GM23248 (cell line): ENCODE data around the gene C2CD4D.

Experiments used
- EZH2 ChIP-seq: fragments of 200-600 bp; sonication (generic); IDR thresholded peaks from 2 replicates; pipeline ENCODE4 v1.6.1; 2018; ENCODE audit warnings: antibody characterized with exemption, mild to moderate bottlenecking; ENCODE audit not compliant: insufficient read depth, poor library complexity, severe bottlenecking
- EZH2phosphoT487 ChIP-seq: fragments of 200-600 bp; sonication (generic); IDR thresholded peaks from 2 replicates; pipeline ENCODE4 v1.6.1; 2018; ENCODE audit warnings: antibody characterized with exemption, moderate library complexity, mild to moderate bottlenecking, low read depth; ENCODE audit not compliant: insufficient read depth

GRCh38 chr1:151851886-151852285 is 12.3 kb upstream of the C2CD4D start:
- TF ChIP-seq EZH2 (no peak), EZH2phosphoT487 (no peak)
